Astrocyte of the cerebellum (primary cell): ENCODE data around the gene DCC.
"Not testable (repeated sequence)": the region's sequence is repeated elsewhere in the genome, so short reads cannot be mapped to it uniquely, and the experiment has no call there.

Source experiments
- DNase-seq: peaks from one replicate; pipeline ENCODE4 v3.0.0-alpha.2; 2011; ENCODE audit warnings: low read depth
- H3K4me3 ChIP-seq: 2 replicates; pipeline ENCODE4 v1.5.1; 2011; ENCODE audit warnings: mild to moderate bottlenecking, low read depth, low read length, moderate library complexity
- in situ Hi-C: cut with HindIII; loops from 2 replicates; pipeline ENCODE4 v1.10.0; 2017; ENCODE audit warnings: low sequenced_read_pairs
- TF ChIP-seq, protein P1 (sequence below): IDR thresholded peaks from 2 replicates; pipeline ENCODE4 v1.5.1; 2012; ENCODE audit warnings: low read length, low read depth, moderate library complexity, mild to moderate bottlenecking; ENCODE audit errors: missing control alignments

DCC gene

GRCh38 chr18:53496028-53496427 lies 1156.0 kb downstream of the DCC start:
- no peak for DNase-seq
- in situ Hi-C loops, result no loop called here

DNA sequence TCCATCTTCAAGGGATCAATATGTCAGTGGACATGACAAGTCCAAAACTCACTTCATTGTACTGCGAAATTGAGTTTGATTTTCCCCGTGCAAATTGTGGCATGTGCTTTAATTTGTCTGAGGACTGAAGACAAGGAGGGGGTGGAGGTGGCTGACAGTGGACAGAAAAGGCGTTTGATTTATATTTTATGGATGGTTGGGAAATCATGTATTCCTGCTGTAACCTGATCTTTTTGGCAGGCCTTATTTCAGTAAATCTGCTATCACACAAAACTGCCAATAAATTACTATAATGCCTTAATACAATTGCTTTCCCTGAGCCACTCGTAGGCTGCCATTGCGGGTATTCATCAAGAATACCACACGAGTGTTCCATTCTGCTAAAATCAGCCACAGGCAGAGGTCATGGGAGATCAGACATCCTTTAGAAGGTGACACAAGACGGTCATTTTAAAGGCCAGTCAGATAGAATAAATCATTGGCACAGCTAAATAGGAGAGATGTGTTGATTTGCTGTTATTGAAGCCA lies 1164.0 kb downstream of the DCC start:
- in situ Hi-C loops, result no loop called here
- no peak overlapping the region for H3K4me3 ChIP-seq
- no peak for DNase-seq
- TF ChIP-seq, protein P1, sequence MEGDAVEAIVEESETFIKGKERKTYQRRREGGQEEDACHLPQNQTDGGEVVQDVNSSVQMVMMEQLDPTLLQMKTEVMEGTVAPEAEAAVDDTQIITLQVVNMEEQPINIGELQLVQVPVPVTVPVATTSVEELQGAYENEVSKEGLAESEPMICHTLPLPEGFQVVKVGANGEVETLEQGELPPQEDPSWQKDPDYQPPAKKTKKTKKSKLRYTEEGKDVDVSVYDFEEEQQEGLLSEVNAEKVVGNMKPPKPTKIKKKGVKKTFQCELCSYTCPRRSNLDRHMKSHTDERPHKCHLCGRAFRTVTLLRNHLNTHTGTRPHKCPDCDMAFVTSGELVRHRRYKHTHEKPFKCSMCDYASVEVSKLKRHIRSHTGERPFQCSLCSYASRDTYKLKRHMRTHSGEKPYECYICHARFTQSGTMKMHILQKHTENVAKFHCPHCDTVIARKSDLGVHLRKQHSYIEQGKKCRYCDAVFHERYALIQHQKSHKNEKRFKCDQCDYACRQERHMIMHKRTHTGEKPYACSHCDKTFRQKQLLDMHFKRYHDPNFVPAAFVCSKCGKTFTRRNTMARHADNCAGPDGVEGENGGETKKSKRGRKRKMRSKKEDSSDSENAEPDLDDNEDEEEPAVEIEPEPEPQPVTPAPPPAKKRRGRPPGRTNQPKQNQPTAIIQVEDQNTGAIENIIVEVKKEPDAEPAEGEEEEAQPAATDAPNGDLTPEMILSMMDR, result no peak

More at GRCh38 chr18:53496028-53496427, 1156.0 kb downstream of the DCC start:
- H3K4me3 ChIP-seq, result no peak overlapping the region
- TF ChIP-seq, protein P1, result no peak

DNA sequence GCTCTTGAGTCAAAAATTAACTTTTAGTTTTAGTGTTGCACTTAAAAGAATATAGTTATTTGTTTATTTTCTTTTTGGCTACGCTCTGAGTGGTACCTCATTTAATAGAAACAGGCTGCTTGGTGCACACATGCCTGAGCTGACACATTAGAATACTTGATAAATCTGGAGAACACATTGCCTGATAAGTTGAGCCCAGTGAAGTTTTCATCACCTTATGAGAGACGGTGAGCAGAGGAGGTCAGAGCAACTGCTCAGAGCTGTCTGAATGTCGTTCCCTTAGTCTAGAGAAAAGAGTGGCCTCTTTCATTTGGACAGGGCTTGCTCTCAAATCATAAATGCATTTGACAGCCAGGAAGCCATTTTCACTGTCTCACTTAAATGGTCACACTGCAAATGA lies 1168.5 kb downstream of the DCC start:
- in situ Hi-C loops, result loop anchor here (5.0 kb wide), 1 partner anchor 46 kb away; no protein-coding TSS in a partner anchor
- H3K4me3 ChIP-seq, result no peak overlapping the region

DNA sequence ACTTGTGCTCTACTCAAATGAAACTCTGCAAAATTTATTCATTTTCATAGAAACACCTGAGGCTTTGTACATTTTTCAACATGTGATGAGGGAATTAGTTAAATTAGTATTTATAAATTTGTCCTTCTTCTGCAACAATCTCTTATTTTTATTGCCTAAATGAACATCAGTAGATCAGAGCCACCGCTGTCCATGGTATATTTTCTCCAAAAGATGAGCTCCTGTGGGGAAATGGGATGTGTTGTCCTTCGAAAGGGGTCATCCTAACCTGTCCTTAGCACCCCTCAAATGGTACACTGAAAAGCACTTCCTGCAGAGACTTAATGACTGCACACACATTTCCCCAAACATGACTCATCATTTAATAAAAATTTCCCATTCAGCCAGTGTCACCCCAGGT lies 1169.9 kb downstream of the DCC start:
- H3K4me3 ChIP-seq, result no peak overlapping the region
- in situ Hi-C loops, result loop anchor here (5.0 kb wide), 1 partner anchor 48 kb away; no protein-coding TSS in a partner anchor
- TF ChIP-seq, protein P1, result no peak
- DNase-seq, result no peak

More for the DNA sequence above, 1168.5 kb downstream of the DCC start:
- DNase-seq, result no peak
- TF ChIP-seq, protein P1, result no peak

- in situ Hi-C loops, H3K4me3 ChIP-seq: not testable (repeated sequence)
Measured at GRCh38 chr18:53511725-53512124, 1171.7 kb downstream of the DCC start.

GRCh38 chr18:53521068-53521467 lies 1181.1 kb downstream of the DCC start:
- no peak overlapping the region for H3K4me3 ChIP-seq
- in situ Hi-C loops, result no loop called here
- TF ChIP-seq, protein P1, result no peak
- DNase-seq, result no peak

More at GRCh38 chr18:53511725-53512124, 1171.7 kb downstream of the DCC start:
- DNase-seq, result not testable (repeated sequence)

- H3K4me3 ChIP-seq, result no peak overlapping the region
- TF ChIP-seq, protein P1, result no peak
- in situ Hi-C loops, result no loop called here
- DNase-seq, result no peak
Measured at GRCh38 chr18:53526101-53526870, 1186.3 kb downstream of the DCC start.
